K562 (cell line): ENCODE measurements around the gene PIN1. TPM values are rescaled to one million over a fixed set of nuclear protein-coding genes. Genes with fewer than 3 reads are reported as not detected.

Experiments used
- ATAC-seq: fragments of 200-7000 bp; cut with Tn5 transposase; 3 replicates; pipeline ENCODE4 v1.9.1; 2020; ENCODE audit warnings: moderate library complexity
- BruUV-seq: library from RNA; stranded (reverse); fragments of 400-500 nt; replicated peaks from 2 replicates; lab custom pipeline; 2021; lab: Mats Ljungman, UMichigan
- CTCF ChIA-PET: fragments of 300-600 bp; formaldehyde crosslinking; extraction: SDS; loops from one replicate; lab custom pipeline; 2021; ENCODE audit warnings: low intra/inter-chr PET ratio; lab: Yijun Ruan, JAX
- POLR2A ChIA-PET: fragments of 300-600, 350-650 bp; sonication (Branson Sonifier 250); formaldehyde crosslinking; extraction: SDS; loops from one replicate; lab custom pipeline; 2021; ENCODE audit warnings: antibody characterized with exemption, inconsistent platforms; lab: Yijun Ruan, JAX
- DNase-seq, 4 experiments: peaks; one replicate each; pipeline versions ENCODE4 v3.0.0 to v3.0.0-alpha.2; 2011 to 2018; ENCODE audit warnings: low spot score in 3 of 4, mixed read lengths in 3 of 4; ENCODE audit errors: extremely low read depth in 1 of 4
- FAIRE-seq: peaks from 2 replicates; lab custom pipeline; 2011; peaks lifted over from hg19 to GRCh38; lab: Jason Lieb, UNC
- H2AFZ ChIP-seq: 2 replicates; pipeline ENCODE4 v1.6.0; 2011; ENCODE audit warnings: low read depth, low read length, control low read depth, inconsistent platforms
- H3K27ac ChIP-seq: fragments of 200-600 bp; 3 replicates; pipeline ENCODE4 v1.8.0; 2011; ENCODE audit warnings: low read depth, mild to moderate bottlenecking, control low read depth, inconsistent platforms, low read length, moderate library complexity, mixed read lengths; ENCODE audit errors: extremely low read depth
- H3K27me3 ChIP-seq, 2 experiments: fragments of 300-600 bp in 1 of 2; 2 replicates in 1 of 2; 3 replicates in 1 of 2; pipeline versions ENCODE4 v1.6.0 to v1.8.0; 2011; ENCODE audit warnings: inconsistent platforms in 2 of 2, low read length in 2 of 2, mild to moderate bottlenecking in 1 of 2, mixed read lengths in 1 of 2, moderate library complexity in 1 of 2; ENCODE audit not compliant: control insufficient read depth in 2 of 2, insufficient read depth in 2 of 2
- H3K36me3 ChIP-seq: fragments of 300-600 bp; 3 replicates; pipeline ENCODE4 v1.8.0; 2011; ENCODE audit warnings: mild to moderate bottlenecking, low read length, inconsistent platforms; ENCODE audit not compliant: control insufficient read depth, insufficient read depth
- H3K4me1 ChIP-seq, 2 experiments: fragments of 200-600 bp in 1 of 2; replicated peaks in 1 of 2; 2 replicates in 1 of 2; 3 replicates in 1 of 2; pipeline versions ENCODE4 v1.5.1 to v1.8.0; 2011; ENCODE audit warnings: inconsistent platforms in 2 of 2, low read length in 2 of 2, mild to moderate bottlenecking in 1 of 2, mixed read lengths in 1 of 2, moderate library complexity in 1 of 2; ENCODE audit not compliant: control insufficient read depth in 2 of 2, insufficient read depth in 2 of 2
- H3K4me2 ChIP-seq: 2 replicates; pipeline ENCODE4 v1.6.1; 2011; ENCODE audit warnings: low read length, control low read depth, inconsistent platforms, mixed read lengths; ENCODE audit not compliant: insufficient read depth
- H3K4me3 ChIP-seq: fragments of 200-600 bp; sonication (generic), shearing (Covaris generic); 2 replicates; pipeline ENCODE4 v1.5.1; 2016; ENCODE audit warnings: control low read depth, inconsistent platforms
- H3K79me2 ChIP-seq: fragments of 200-600 bp; 3 replicates; pipeline ENCODE4 v1.8.0; 2011; ENCODE audit warnings: low read length, inconsistent platforms; ENCODE audit not compliant: control insufficient read depth, insufficient read depth
- H3K9ac ChIP-seq, 2 experiments: 2 replicates each; pipeline versions ENCODE4 v1.6.0 to v1.6.1; 2011; ENCODE audit warnings: low read depth in 2 of 2, low read length in 2 of 2, control low read depth in 1 of 2, inconsistent platforms in 1 of 2, mild to moderate bottlenecking in 1 of 2, mixed read lengths in 1 of 2; ENCODE audit not compliant: insufficient read depth in 1 of 2
- H3K9me1 ChIP-seq: one replicate; pipeline ENCODE4 v1.6.0; 2011; ENCODE audit warnings: inconsistent platforms, mild to moderate bottlenecking, low read length, moderate library complexity; ENCODE audit not compliant: control insufficient read depth, insufficient read depth
- H3K9me3 ChIP-seq: replicated peaks from 2 replicates; pipeline ENCODE4 v1.5.1; 2011; ENCODE audit warnings: low read depth, low read length, inconsistent platforms; ENCODE audit not compliant: control insufficient read depth, insufficient read depth
- H4K20me1 ChIP-seq: replicated peaks from 2 replicates; pipeline ENCODE4 v1.6.1; 2011; ENCODE audit warnings: low read length, inconsistent platforms, mixed read lengths; ENCODE audit not compliant: control insufficient read depth, insufficient read depth
- ESRRA ChIP-seq: fragments of 450-650 bp; IDR thresholded peaks from 2 replicates; pipeline ENCODE4 v1.6.1; 2014; ENCODE audit warnings: low read depth, mild to moderate bottlenecking, moderate library complexity, borderline replicate concordance
- GABPB2 ChIP-seq: fragments of 250-450 bp; sonication (Bioruptor Pico); conservative IDR thresholded peaks from 2 replicates; pipeline ENCODE4 v1.5.1; 2021; ENCODE audit warnings: mild to moderate bottlenecking
- POLR2G ChIP-seq: fragments of 200-400 bp; formaldehyde crosslinking; IDR thresholded peaks from 2 replicates; pipeline ENCODE4 v1.6.1; 2017; ENCODE audit warnings: low read depth, mild to moderate bottlenecking, antibody characterized with exemption, low read length, moderate library complexity
- SRSF3 ChIP-seq: fragments of 200-400 bp; formaldehyde crosslinking; IDR thresholded peaks from 2 replicates; pipeline ENCODE4 v1.6.1; 2016; ENCODE audit warnings: mild to moderate bottlenecking, low read length, moderate library complexity; ENCODE audit not compliant: insufficient read depth
- WGBS: fragments of 100-300 bp; shearing (Covaris generic); methylation state at CpG from one replicate; pipeline ENCODE4 v1.1.6; 2016; ENCODE audit warnings: low coverage, mixed read lengths; ENCODE audit not compliant: insufficient coverage; ENCODE audit errors: missing lambda C conversion rate; 5-methylcytosine and 5-hydroxymethylcytosine counted together
- in situ Hi-C: fragments of 300-500 bp; cut with MboI; formaldehyde crosslinking; loops from 4 replicates; pipeline ENCODE4 v1.15.0; 2018; ENCODE audit warnings: inconsistent platforms, mixed read lengths
- intact Hi-C: fragments of 100-400 bp; cut with micrococcal nuclease; formaldehyde crosslinking; loops from 2 replicates; pipeline ENCODE4 v1.14.2; 2022
- polyA plus RNA-seq, 8 experiments: library from polyadenylated mRNA; depleted of rRNA in 4 of 8; stranded (reverse) in 5 of 8; unstranded in 3 of 8; fragments of >200 nt; fragmentation: Nextera tagmentation in 2 of 8; fragmentation: Illumina TruSeq in 1 of 8; extraction: Ambion mirVana in 2 of 8; extraction: Trizol in 1 of 8; gene quantifications; 2 replicates each; pipeline versions ENCODE4 v1.2.1 to v1.2.3, GENCODE V29; 2011 to 2014; ENCODE audit warnings: inconsistent platforms in 1 of 8, missing spikeins in 1 of 8
- total RNA-seq, 7 experiments: library from RNA; depleted of rRNA in 6 of 7; stranded (reverse); fragments of >200 nt in 6 of 7; fragmentation: Illumina TruSeq in 2 of 7; extraction: Trizol in 2 of 7; gene quantifications; 2 replicates each; pipeline versions ENCODE4 v1.2.1 to v1.2.3, GENCODE V29; 2011 to 2021; ENCODE audit warnings: low replicate concordance in 1 of 7

PIN1 gene
- total and polyA plus RNA-seq, 9 of the 15 experiments (the other 6 are each of a cell fraction or from before 2014, with no cell fraction given) = 1.6 to 178 (median 42.5) TPM

DNA sequence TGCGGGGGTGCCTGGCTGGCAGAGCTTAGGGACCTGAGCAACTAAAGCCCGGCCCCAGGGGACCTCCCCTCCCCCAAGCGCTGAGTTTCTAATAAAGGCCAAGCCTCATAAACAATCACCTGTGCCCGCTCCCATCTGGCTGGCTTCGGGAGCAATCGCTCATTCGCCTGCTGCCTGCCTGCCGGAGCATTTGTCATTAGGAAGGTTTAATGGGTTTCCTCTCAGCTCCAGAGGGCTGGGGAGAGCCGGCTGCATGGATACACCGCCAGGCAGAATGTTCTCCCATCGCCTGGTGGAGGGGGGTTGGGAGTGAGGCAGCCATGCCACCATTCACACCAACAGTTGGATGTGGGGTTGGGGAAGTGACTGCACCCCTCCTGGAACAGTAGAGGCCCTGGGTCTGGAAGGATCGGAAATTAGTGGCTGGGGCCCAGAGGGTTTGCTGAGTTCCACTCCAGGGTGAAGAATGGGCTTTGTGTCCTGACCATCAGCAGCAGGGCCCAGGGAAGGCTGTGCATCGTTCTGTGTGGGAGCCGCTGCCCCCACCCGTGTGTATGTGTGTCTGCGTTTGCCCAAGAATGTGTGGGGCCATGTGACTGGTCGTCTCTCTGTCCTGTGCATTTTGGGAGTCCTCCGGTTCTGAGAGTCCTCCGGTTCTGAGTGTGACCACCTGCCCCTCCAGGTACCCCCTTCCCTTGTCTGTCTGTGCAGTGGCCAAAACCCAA, 15.3 kb downstream of the PIN1 start:
- Histone ChIP-seq H4K20me1 (peaks cover 10% of the 10 kb centered on the region), H3K4me3 (no peak overlapping the region), H3K4me1 (peaks cover 0 to 35% of the 10 kb centered on the region in 2 experiments; a peak in 3 of 5 replicates), H3K4me2 (no peak overlapping the region), H3K79me2 (no peaks in the 10 kb centered on the region), H3K27ac (no peak overlapping the region), H3K9ac (peak overlapping the region in 1 of 2 experiments; percentile 43; a peak in 2 of 4 replicates), H2AFZ (no peak overlapping the region), H3K36me3 (peaks cover 33% of the 10 kb centered on the region; the same call in 2 of the 3 replicates), H3K9me1 (peaks cover 7% of the 10 kb centered on the region), H3K9me3 (no peaks in the 10 kb centered on the region), H3K27me3 (no peaks in the 10 kb centered on the region)
- no peak for FAIRE-seq
- DNase-seq = no peak
- TF ChIP-seq POLR2G (peak; percentile 1), SRSF3 (no peak)
- 75% methylated on average over 17 of the region's 19 CpGs for WGBS
- CTCF ChIA-PET = no interaction called here
- BruUV-seq = no TSS peak
- intact Hi-C loops (no loop called here), in situ Hi-C loops (no loop called here)
- ATAC-seq = no peak
- POLR2A ChIA-PET = interaction anchor here (0.6 to 0.9 kb wide), 2 partner anchors 10 to 19 kb away, joined by 3 read pairs; no protein-coding TSS in a partner anchor

DNA sequence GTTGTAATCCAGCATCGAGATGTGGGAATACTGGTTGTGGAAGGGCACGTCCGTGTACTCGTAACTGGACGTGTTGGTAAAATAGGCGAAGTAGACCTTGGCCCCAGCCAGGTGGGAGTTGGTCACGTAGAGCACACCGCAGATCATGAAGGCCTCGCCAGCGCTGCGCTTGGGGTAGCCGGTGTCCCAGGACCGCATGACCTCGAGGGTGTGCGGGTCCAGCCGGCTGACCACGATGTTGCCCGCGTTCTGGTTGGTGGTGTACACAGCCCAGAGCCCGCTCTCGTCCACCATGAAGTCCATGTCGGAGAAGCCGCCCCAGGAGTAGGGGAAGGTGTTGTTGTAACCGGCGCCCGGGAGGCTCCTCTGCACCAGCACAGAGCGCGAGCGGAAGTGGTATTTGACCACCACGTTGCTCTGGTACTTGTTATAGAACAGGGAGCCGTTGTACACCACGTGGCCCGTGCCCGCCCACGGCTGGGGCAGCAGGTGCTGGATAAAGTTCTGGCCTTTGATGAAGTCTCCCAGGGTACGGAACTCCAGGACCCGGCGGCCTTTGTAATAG, 19.2 kb downstream of the PIN1 start:
- Histone ChIP-seq H4K20me1 (peaks cover 4% of the 10 kb centered on the region; the same call in 1 of the 2 replicates), H3K4me1 (peaks cover 12 to 27% of the 10 kb centered on the region in 2 experiments; a peak in 4 of 5 replicates), H3K79me2 (no peaks in the 10 kb centered on the region), H3K36me3 (no peaks in the 10 kb centered on the region; the same call in 2 of the 3 replicates), H3K27ac (no peak overlapping the region), H2AFZ (no peak overlapping the region)
- intact Hi-C loops = no loop called here
- CTCF ChIA-PET = no interaction called here
- POLR2A ChIA-PET = no interaction called here
- DNase-seq (no peak), ATAC-seq (no peak)
- BruUV-seq = no TSS peak
- TF ChIP-seq ESRRA = no peak
- peak; percentile 53 for TF ChIP-seq POLR2G
- TF ChIP-seq GABPB2 (CRISPR knock-in tag) = no peak
- TF ChIP-seq, all 486 proteins: peak for 1
- WGBS = 79% methylated on average over 20 of the region's 38 CpGs
- Histone ChIP-seq H3K9me3 (no peaks in the 10 kb centered on the region), H3K9ac (no peak overlapping the region; a peak in 1 of 4 replicates), H3K27me3 (no peaks in the 10 kb centered on the region), H3K4me3 (no peak overlapping the region), H3K4me2 (no peak overlapping the region), H3K9me1 (no peaks in the 10 kb centered on the region)
- in situ Hi-C loops = no loop called here
- FAIRE-seq = no peak
